Sigmoid colon (tissue), 7 donors: ENCODE data around the gene MIDN. TPM values are rescaled to one million over a fixed set of nuclear protein-coding genes. Genes with fewer than 3 reads are reported as not detected.
"Not testable (repeated sequence)": the region's sequence is repeated elsewhere in the genome, so short reads cannot be mapped to it uniquely, and the experiment has no call there.

Experiments used
- DNase-seq: peaks from one replicate; pipeline ENCODE4 v3.0.0-alpha.2; 2019
- H3K27ac ChIP-seq, 4 donors: fragments of 200-600 bp; sonication (generic); one replicate each; pipeline ENCODE4 v1.5.1; 2016 to 2019; ENCODE audit warnings: mild to moderate bottlenecking in 1 of 4
- H3K27me3 ChIP-seq, 3 donors: fragments of 200-600 bp; sonication (generic); one replicate each; pipeline ENCODE4 v1.5.1; 2019; ENCODE audit warnings: mild to moderate bottlenecking in 1 of 3
- H3K36me3 ChIP-seq, 4 donors: fragments of 200-600 bp; sonication (generic); one replicate each; pipeline ENCODE4 v1.5.1; 2016 to 2019
- H3K4me1 ChIP-seq, 4 donors: fragments of 200-600 bp; sonication (generic); one replicate each; pipeline ENCODE4 v1.5.1; 2017 to 2019
- H3K4me3 ChIP-seq, 4 donors: fragments of 200-600 bp; sonication (generic); one replicate each; pipeline ENCODE4 v1.5.1; 2017 to 2019; ENCODE audit warnings: mild to moderate bottlenecking in 2 of 4, moderate library complexity in 1 of 4
- H3K9me3 ChIP-seq, 4 donors: fragments of 200-600 bp in 3 of 4; sonication (generic) in 3 of 4; one replicate each; pipeline versions ENCODE4 v1.5.1 to v1.6.1; 2013 to 2019
- CTCF ChIP-seq, 4 experiments: fragments of 450-650 bp in 3 of 4; fragments of 200-600 bp in 1 of 4; IDR thresholded peaks; one replicate each; pipeline ENCODE4 v1.5.1; 2016 to 2019; ENCODE audit warnings: antibody characterized with exemption in 4 of 4, mild to moderate bottlenecking in 3 of 4, moderate library complexity in 2 of 4
- EP300 ChIP-seq, 4 donors: sonication (generic); formaldehyde crosslinking; IDR thresholded peaks; one replicate each; pipeline ENCODE4 v1.6.1; 2017; ENCODE audit warnings: antibody characterized with exemption in 4 of 4
- POLR2A ChIP-seq, 2 donors: fragments of 450-650 bp; IDR thresholded peaks; one replicate each; pipeline ENCODE4 v1.6.1; 2016; ENCODE audit warnings: antibody characterized with exemption in 2 of 2, mild to moderate bottlenecking in 2 of 2, moderate library complexity in 2 of 2
- POLR2AphosphoS5 ChIP-seq, 4 donors: sonication (generic); formaldehyde crosslinking; IDR thresholded peaks; one replicate each; pipeline ENCODE4 v1.6.1; 2017; ENCODE audit warnings: antibody characterized with exemption in 4 of 4
- WGBS, 2 donors: extraction: QIAGEN DNeasy Blood & Tissue Kit; methylation state at CpG; one replicate each; pipeline ENCODE4 v1.1.7; 2013; 5-methylcytosine and 5-hydroxymethylcytosine counted together
- intact Hi-C: fragments of 100-400 bp; cut with DNase I; formaldehyde crosslinking; loops from one replicate; pipeline ENCODE4 v1.15.1; 2023
- polyA plus RNA-seq, 3 donors: library from polyadenylated mRNA; stranded (reverse); fragments of 200-250 nt; gene quantifications; one replicate each; pipeline ENCODE4 v1.2.3, GENCODE V29; 2013
- total RNA-seq, 4 donors: library from RNA; depleted of rRNA; stranded (reverse); fragments of >200 nt; gene quantifications; one replicate each; pipeline ENCODE4 v1.1.0, GENCODE V29; 2016
- donor health status: healthy with polysubstance abuse.
- donor health status: Bipolar disorder and iron deficiency.
- donor health status: healthy.

Gene MIDN
- total and polyA plus RNA-seq, 7 donors: 14.6 to 87.0 (median 42.1) TPM

- Histone ChIP-seq H3K4me3 (no peak overlapping the region), H3K9me3 (no peaks in the 10 kb centered on the region), H3K27me3 (peaks cover 8 to 17% (median 12%) of the 10 kb centered on the region in 3 donors), H3K4me1 (peaks cover 0 to 11% (median 8%) of the 10 kb centered on the region in 4 donors), H3K27ac (no peak overlapping the region), H3K36me3 (no peaks in the 10 kb centered on the region)
- DNase-seq: no peak
- TF ChIP-seq POLR2AphosphoS5 (IDR thresholded peaks at IDR 0.05) (no peak), EP300 (IDR thresholded peaks at IDR 0.05) (no peak), CTCF (IDR thresholded peaks at IDR 0.05) (no peak), POLR2A (IDR thresholded peaks at IDR 0.05) (no peak)
- intact Hi-C loops: no loop called here
- WGBS, 2 donors: 83 to 88% methylated on average over 34 of the region's 34 CpGs
These were observed 51.4 kb downstream of the MIDN start for GRCh38 chr19:1299801-1300200.

- H3K4me3 ChIP-seq: no peak overlapping the region
- H3K9me3 ChIP-seq: no peaks in the 10 kb centered on the region
- H3K36me3 ChIP-seq: no peaks in the 10 kb centered on the region
- H3K27me3 ChIP-seq: peaks cover 0 to 6% (median under 1%) of the 10 kb centered on the region in 3 donors
- no peak for TF ChIP-seq CTCF (IDR thresholded peaks at IDR 0.05)
- no peak for TF ChIP-seq POLR2A (IDR thresholded peaks at IDR 0.05)
- no peak for TF ChIP-seq EP300 (IDR thresholded peaks at IDR 0.05)
- TF ChIP-seq POLR2AphosphoS5 (IDR thresholded peaks at IDR 0.05): no peak
- H3K27ac ChIP-seq: no peak overlapping the region
- intact Hi-C loops: no loop called here
- 85 to 87% methylated on average over 35 of the region's 35 CpGs for WGBS, 2 donors
- no peaks in the 10 kb centered on the region for H3K4me1 ChIP-seq
- no peak for DNase-seq
These were observed 52.5 kb downstream of the MIDN start for GRCh38 chr19:1300744-1301490.

- H3K27ac ChIP-seq: no peak overlapping the region
- no peak overlapping the region for H3K4me3 ChIP-seq
- no peaks in the 10 kb centered on the region for H3K27me3 ChIP-seq
These were observed 54.3 kb downstream of the MIDN start for GRCh38 chr19:1302533-1303239.

GRCh38 chr19:1304197-1304924 is 56.0 kb downstream of the MIDN start:
- DNase-seq: no peak
- intact Hi-C loops: no loop called here
- Histone ChIP-seq H3K4me1 (no peaks in the 10 kb centered on the region), H3K36me3 (no peaks in the 10 kb centered on the region), H3K4me3 (no peak overlapping the region), H3K27ac (no peak overlapping the region), H3K27me3 (peaks cover 0 to 2% (median 0%) of the 10 kb centered on the region in 3 donors), H3K9me3 (no peaks in the 10 kb centered on the region)
- 46 to 79% methylated on average over 28 of the region's 28 CpGs for WGBS, 2 donors
- TF ChIP-seq POLR2AphosphoS5 (IDR thresholded peaks at IDR 0.05) (no peak), EP300 (IDR thresholded peaks at IDR 0.05) (no peak), CTCF (IDR thresholded peaks at IDR 0.05) (no peak), POLR2A (IDR thresholded peaks at IDR 0.05) (no peak)

More at GRCh38 chr19:1302533-1303239, 54.3 kb downstream of the MIDN start:
- H3K4me1 ChIP-seq: no peaks in the 10 kb centered on the region
- H3K9me3 ChIP-seq: no peaks in the 10 kb centered on the region
- intact Hi-C loops: no loop called here
- DNase-seq: no peak
- no peaks in the 10 kb centered on the region for H3K36me3 ChIP-seq
- TF ChIP-seq POLR2AphosphoS5 (IDR thresholded peaks at IDR 0.05) (no peak), CTCF (IDR thresholded peaks at IDR 0.05) (no peak), EP300 (IDR thresholded peaks at IDR 0.05) (no peak), POLR2A (IDR thresholded peaks at IDR 0.05) (no peak)
- WGBS, 2 donors: 81 to 86% methylated on average over 36 of the region's 36 CpGs

GRCh38 chr19:1305354-1305753 is 57.0 kb downstream of the MIDN start:
- H3K27me3 ChIP-seq: peaks cover 0 to 12% (median 0%) of the 10 kb centered on the region in 3 donors
- H3K4me3 ChIP-seq, H3K36me3 ChIP-seq, intact Hi-C loops, H3K9me3 ChIP-seq, DNase-seq, H3K4me1 ChIP-seq, H3K27ac ChIP-seq: not testable (repeated sequence)
- 87 to 89% methylated on average over 9 of the region's 9 CpGs for WGBS, 2 donors
